Karpas-422 (cell line): Measurements from ENCODE around the gene BAHCC1. TPM values are rescaled to one million over a fixed set of nuclear protein-coding genes. Genes with fewer than 3 reads are reported as not detected.
A peak's percentile ranks its signal among the peaks of the same experiment; 100 is the strongest.

Experiments used
- DNase-seq: peaks from one replicate; pipeline ENCODE4 v3.0.0-alpha.2; 2015
- H2AFZ ChIP-seq: fragments of 200-600 bp; sonication (generic); 2 replicates; pipeline ENCODE4 v1.6.1; 2014; ENCODE audit warnings: antibody characterized with exemption, low read length, mixed read lengths
- H3K27ac ChIP-seq: fragments of 200-600 bp; sonication (generic); 2 replicates; pipeline ENCODE4 v1.5.1; 2014; ENCODE audit warnings: mild to moderate bottlenecking, low read length, moderate library complexity
- H3K27me3 ChIP-seq: fragments of 200-600 bp; sonication (generic); 2 replicates; pipeline ENCODE4 v1.6.1; 2014; ENCODE audit warnings: low read length, mixed read lengths
- H3K36me3 ChIP-seq: fragments of 200-600 bp; sonication (generic); 2 replicates; pipeline ENCODE4 v1.6.1; 2014; ENCODE audit warnings: low read length, mixed read lengths; ENCODE audit not compliant: insufficient read depth
- H3K4me1 ChIP-seq: fragments of 200-600 bp; sonication (generic); 2 replicates; pipeline ENCODE4 v1.6.1; 2014; ENCODE audit warnings: mild to moderate bottlenecking, low read length, mixed read lengths
- H3K4me2 ChIP-seq: fragments of 200-600 bp; sonication (generic); 2 replicates; pipeline ENCODE4 v1.6.1; 2014; ENCODE audit warnings: low read length, low read depth, mild to moderate bottlenecking; ENCODE audit not compliant: poor library complexity, severe bottlenecking
- H3K4me3 ChIP-seq: fragments of 200-600 bp; sonication (generic); 2 replicates; pipeline ENCODE4 v1.5.1; 2014; ENCODE audit warnings: mild to moderate bottlenecking, antibody characterized with exemption, low read length, mixed read lengths
- H3K79me2 ChIP-seq: fragments of 200-600 bp; sonication (generic); 2 replicates; pipeline ENCODE4 v1.6.1; 2014; ENCODE audit warnings: mild to moderate bottlenecking, low read length, mixed read lengths
- H3K9ac ChIP-seq: fragments of 200-600 bp; sonication (generic); 2 replicates; pipeline ENCODE4 v1.6.0; 2014; ENCODE audit warnings: low read length
- H3K9me2 ChIP-seq: fragments of 200-600 bp; sonication (generic), shearing (Covaris generic); replicated peaks from 2 replicates; pipeline ENCODE4 v1.6.0; 2014; ENCODE audit warnings: mild to moderate bottlenecking, low read length, moderate library complexity; ENCODE audit not compliant: insufficient read depth
- H3K9me3 ChIP-seq: fragments of 300-700, 200-600 bp; sonication (generic); 2 replicates; pipeline ENCODE4 v1.6.1; 2014; ENCODE audit warnings: low read length, mixed read lengths
- H4K20me1 ChIP-seq: fragments of 200-600 bp; sonication (generic); 2 replicates; pipeline ENCODE4 v1.6.1; 2014; ENCODE audit warnings: mild to moderate bottlenecking, antibody characterized with exemption, low read length, low read depth; ENCODE audit not compliant: insufficient read depth
- total RNA-seq: library from RNA; depleted of rRNA; stranded (reverse); fragments of >200 nt; shearing (Covaris generic); gene quantifications from 2 replicates; pipeline ENCODE4 v1.2.3, GENCODE V29; 2014; ENCODE audit warnings: low replicate concordance

Gene BAHCC1
- total RNA-seq, 1 experiment from 2014 or later: not detected

DNA sequence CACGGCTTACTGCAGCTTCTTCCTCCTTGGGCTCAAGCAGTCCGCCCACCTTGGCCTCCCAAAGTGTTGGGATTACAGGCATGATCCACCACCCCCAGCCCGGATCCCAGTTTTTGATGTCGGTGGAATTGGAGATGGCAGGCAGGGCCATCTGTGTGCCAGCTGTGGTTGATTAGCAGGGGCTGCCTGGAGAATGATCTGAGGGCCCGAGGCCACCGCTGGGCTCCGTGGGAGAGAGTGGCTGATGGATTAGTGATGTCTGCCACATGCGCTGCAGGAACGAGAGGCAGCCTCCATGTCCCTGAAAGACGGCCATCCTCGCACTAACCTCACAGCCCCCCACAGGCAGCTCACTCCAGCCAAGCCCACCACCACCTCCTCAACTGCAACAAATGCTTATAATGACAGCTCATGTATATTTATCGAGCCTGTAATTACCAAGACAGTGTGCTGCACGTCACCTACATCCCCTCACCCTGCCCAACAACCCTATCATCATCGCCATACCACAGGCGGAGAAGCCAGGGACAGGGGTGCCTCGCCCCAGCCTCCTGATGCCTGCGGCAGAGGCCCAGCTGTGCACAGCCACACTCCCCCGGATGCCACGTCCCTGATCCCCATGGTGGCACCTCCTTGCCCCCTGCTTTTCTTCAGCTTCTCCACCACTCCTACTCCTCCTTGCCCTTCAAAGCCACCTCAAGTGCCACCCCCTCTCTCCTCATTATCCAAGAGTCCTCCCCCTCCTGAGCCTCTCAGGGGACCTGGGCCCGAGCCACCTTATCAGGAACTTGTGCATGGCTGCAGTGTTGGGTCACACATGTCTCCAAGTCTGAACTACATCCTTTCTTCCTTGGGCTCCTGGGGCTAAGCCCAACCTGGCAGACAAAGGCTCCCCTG lies 84.2 kb downstream of the BAHCC1 start:
- Histone ChIP-seq H3K4me2 (no peak overlapping the region), H3K9ac (no peak overlapping the region), H3K27me3 (no peaks in the 10 kb centered on the region), H3K36me3 (no peaks in the 10 kb centered on the region), H3K4me3 (no peak overlapping the region), H3K9me2 (no peaks in the 10 kb centered on the region), H3K9me3 (no peaks in the 10 kb centered on the region), H4K20me1 (no peaks in the 10 kb centered on the region), H3K27ac (no peak overlapping the region), H3K79me2 (no peaks in the 10 kb centered on the region), H2AFZ (no peak overlapping the region), H3K4me1 (peaks cover 4% of the 10 kb centered on the region)
- no peak for DNase-seq

DNA sequence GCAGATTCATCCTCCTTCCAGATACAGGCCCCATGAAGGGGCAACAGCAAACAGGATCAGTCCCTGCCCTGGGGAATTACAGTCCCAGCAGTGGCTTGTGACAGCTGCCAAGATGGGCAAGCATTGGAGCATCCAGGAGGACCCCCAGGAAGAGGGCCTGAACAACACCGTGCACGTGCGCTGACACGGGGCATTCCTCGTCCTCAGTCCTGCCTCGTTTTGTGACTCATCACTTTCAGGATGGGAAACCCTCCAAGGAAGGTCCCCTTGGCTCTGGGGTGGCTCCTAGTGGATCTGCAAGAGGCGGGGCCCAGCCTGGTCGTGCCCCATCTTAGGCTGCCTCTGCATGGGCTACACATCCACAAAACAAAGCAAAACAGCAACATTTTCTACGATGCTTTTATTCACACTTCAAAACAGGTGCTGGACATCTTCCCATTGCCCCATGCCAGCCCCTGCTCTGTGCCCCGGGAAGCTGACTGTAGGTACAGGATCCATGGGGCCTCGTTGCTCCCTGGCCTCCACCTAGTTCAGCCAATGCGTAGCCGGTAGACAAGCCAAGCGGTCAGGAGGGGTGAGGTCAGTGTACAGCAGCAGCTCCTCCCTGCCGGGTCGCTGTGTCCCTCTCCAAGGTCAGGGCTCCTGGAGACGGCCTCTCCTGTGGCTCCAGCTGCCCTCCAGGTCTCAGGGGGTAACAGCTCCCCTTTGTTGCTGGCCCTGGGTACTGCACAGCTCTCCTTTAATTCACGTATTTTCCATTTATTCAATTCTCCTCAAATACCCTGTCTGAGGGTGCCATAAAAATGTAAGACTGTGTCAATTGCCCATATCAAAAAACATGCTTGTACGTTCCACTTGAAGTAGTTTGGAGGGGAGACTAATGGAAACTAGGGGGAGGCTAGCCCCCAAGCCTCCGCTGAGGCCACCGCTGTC lies 85.1 kb downstream of the BAHCC1 start:
- Histone ChIP-seq H3K27me3 (no peaks in the 10 kb centered on the region), H3K9me2 (no peaks in the 10 kb centered on the region), H3K4me3 (no peak overlapping the region), H2AFZ (no peak overlapping the region), H4K20me1 (no peaks in the 10 kb centered on the region), H3K4me1 (peaks cover 9% of the 10 kb centered on the region), H3K4me2 (no peak overlapping the region), H3K79me2 (no peaks in the 10 kb centered on the region), H3K9ac (no peak overlapping the region), H3K36me3 (no peaks in the 10 kb centered on the region), H3K27ac (no peak overlapping the region), H3K9me3 (no peaks in the 10 kb centered on the region)
- no peak for DNase-seq

DNA sequence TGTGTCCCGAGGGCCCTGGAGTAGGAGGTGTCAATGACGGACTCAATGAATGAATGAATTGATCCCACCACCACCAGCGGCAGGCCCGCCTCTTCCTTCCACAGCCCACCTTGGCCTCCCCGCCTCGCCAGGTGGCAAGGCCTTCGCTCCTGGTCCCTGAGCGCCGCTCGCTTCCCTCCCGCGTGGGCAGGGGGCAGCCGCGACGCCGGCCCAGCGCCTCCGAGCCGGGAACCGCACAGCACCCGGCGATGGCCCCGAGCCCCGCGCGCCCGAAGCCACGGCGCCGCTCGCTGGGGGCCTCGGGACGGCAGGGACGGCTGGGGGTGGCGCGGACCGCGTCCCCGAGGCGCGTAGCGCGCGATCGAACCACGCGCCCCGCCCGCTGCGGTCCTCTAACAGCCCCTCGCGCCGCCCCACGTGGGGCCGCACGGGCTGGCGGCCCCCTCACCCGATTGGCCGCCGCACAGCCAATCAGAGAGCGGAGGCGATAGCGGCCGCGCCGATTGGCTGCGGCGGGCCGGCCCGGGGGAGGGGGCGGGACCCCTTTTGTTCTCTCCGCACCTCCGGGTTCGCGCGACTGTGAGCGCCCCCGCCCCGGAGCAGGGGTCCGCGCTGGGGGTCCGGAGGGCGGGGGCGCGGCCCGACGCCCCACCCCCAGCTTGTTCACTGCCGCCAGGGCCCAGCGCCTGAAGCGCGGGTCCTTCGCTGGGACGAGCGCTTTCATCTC lies 86.0 kb downstream of the BAHCC1 start:
- no peaks in the 10 kb centered on the region for H3K9me3 ChIP-seq
- H2AFZ ChIP-seq: no peak overlapping the region
- no peak overlapping the region for H3K27ac ChIP-seq
- DNase-seq: no peak
- no peaks in the 10 kb centered on the region for H4K20me1 ChIP-seq
- no peak overlapping the region for H3K4me2 ChIP-seq
- H3K9ac ChIP-seq: no peak overlapping the region
- H3K9me2 ChIP-seq: no peaks in the 10 kb centered on the region
- H3K4me1 ChIP-seq: peaks cover 9% of the 10 kb centered on the region
- no peaks in the 10 kb centered on the region for H3K79me2 ChIP-seq
- no peaks in the 10 kb centered on the region for H3K36me3 ChIP-seq
- no peak overlapping the region for H3K4me3 ChIP-seq
- H3K27me3 ChIP-seq: no peaks in the 10 kb centered on the region

DNA sequence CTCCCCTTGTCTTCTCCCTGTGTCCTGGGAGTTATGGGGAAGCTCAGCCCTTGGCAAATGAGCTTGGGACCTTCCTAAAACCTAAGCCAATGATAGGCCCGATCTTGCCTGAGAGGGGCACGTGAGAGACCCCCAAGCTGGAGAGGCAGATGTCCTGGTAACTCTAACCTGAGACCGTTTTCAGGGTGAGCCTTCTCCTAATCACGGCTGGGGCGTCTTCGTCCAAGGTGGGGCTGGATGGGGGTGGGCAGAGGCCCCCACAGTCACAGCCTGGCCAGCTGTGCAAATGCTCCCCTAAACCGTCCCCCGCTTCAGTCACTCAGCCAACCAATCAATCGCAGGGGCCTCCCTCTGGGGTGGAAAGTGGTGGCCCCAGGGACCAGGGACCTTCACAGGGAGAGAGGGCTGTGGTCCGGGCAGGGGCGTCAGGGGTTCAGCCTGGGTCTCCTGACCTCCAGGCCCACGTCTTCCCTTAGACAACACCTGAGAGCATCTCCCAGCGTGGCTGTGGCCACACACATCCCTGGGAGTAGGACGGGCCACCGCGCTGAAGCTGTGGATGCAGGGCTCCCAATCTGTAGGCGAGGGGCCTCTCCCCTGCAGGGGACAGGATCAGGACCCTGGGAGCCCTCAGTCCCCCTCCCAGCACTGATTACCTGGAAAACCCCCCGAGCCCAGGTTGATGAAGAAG lies 86.7 kb downstream of the BAHCC1 start:
- H3K4me3 ChIP-seq: no peak overlapping the region

DNA sequence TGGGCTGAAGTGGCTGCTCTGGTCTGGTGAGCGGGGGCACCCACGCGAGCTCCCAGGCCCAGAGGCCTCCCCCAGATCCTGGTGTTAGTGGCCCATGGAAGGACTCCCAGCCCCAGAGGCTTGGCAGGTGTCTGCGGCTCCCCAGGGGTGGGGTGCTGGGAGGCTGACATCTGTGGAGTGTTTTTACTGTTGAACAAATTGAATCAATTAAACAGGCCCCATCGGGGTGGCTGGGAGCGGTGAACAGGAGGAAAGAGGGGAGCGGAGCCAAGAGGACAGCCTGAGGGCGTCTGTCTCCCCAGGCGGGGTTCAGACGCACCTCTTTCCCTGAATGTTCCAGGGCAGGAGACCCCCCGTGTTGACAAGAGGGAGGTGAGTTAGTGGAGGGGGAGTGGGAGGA lies 87.4 kb downstream of the BAHCC1 start:
- H3K4me3 ChIP-seq: no peak overlapping the region
- no peak overlapping the region for H3K9ac ChIP-seq
- no peak overlapping the region for H2AFZ ChIP-seq

More for the DNA sequence above, 86.7 kb downstream of the BAHCC1 start:
- Histone ChIP-seq H3K79me2 (no peaks in the 10 kb centered on the region), H4K20me1 (no peaks in the 10 kb centered on the region), H3K9me2 (no peaks in the 10 kb centered on the region), H3K4me2 (no peak overlapping the region), H3K9me3 (no peaks in the 10 kb centered on the region), H3K4me1 (peaks cover 9% of the 10 kb centered on the region), H3K27ac (no peak overlapping the region), H3K9ac (no peak overlapping the region), H3K27me3 (no peaks in the 10 kb centered on the region), H3K36me3 (no peaks in the 10 kb centered on the region), H2AFZ (no peak overlapping the region)
- DNase-seq: no peak

DNA sequence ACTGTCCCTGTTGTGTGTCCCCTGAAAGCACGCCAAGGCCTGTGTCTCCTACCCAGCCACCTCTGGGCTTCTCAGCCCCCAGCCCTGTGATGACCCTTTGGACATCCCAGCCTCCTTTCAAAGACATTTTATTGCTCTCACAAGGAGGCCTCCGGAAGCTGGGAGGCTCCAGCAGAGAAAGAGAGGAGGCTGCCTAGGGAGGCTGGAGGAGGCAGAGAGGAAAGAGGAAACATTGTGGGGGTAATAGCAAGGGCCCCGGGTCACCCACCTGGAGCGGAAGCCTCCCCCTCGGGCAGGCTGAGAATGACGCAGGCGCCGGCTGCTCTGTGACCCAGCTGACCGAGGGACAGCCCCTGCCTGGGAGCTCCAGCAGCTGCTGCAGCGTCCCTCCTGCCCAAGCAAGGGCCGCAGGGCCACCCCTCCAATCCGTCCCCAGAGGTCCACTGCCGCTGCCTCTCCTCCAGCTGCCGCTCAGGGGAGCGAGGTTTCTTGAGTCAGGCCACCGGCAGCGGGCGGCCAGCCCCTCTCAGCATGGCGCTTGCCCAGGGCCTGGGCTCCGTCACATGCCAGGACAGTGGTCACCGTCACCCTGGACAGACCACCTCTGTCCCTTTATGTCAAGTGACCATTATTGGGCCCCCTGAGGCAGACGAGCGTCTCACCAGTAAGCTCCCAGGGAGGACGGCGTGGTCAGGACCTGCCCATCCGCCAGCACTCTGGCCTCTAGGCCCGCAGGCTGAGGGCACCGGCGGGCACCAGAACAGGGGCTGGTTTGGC lies 88.0 kb downstream of the BAHCC1 start:
- no peak overlapping the region for H3K27ac ChIP-seq
- no peaks in the 10 kb centered on the region for H3K36me3 ChIP-seq
- no peak overlapping the region for H2AFZ ChIP-seq
- H3K9ac ChIP-seq: no peak overlapping the region
- no peaks in the 10 kb centered on the region for H3K9me2 ChIP-seq
- no peaks in the 10 kb centered on the region for H3K9me3 ChIP-seq
- H3K79me2 ChIP-seq: no peaks in the 10 kb centered on the region
- DNase-seq: no peak
- no peak overlapping the region for H3K4me2 ChIP-seq
- H3K4me3 ChIP-seq: no peak overlapping the region
- H3K4me1 ChIP-seq: peaks cover 9% of the 10 kb centered on the region
- H4K20me1 ChIP-seq: no peaks in the 10 kb centered on the region
- H3K27me3 ChIP-seq: no peaks in the 10 kb centered on the region

More for the DNA sequence above, 87.4 kb downstream of the BAHCC1 start:
- Histone ChIP-seq H3K27ac (no peak overlapping the region), H3K4me2 (no peak overlapping the region), H4K20me1 (no peaks in the 10 kb centered on the region), H3K9me2 (no peaks in the 10 kb centered on the region), H3K36me3 (no peaks in the 10 kb centered on the region), H3K27me3 (no peaks in the 10 kb centered on the region), H3K79me2 (no peaks in the 10 kb centered on the region), H3K9me3 (no peaks in the 10 kb centered on the region), H3K4me1 (peaks cover 9% of the 10 kb centered on the region)
- DNase-seq: no peak

DNA sequence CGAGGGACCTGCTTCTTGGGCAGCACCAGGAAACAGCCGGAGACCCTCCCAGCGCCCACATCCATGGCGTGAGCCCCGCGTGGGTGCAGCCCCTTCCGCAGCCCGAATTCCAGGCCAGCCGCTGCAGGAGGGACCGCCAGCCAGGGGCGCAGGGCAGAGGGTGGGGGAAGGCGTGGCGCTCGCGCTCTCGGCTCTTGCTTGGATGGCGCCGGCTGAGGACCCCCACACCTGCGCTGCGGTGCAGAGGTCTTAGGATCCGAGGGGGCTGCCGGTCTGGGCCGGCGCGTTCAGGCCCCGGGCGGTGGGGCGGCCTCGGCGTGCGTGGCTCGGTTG lies 88.6 kb downstream of the BAHCC1 start:
- Histone ChIP-seq H3K4me2 (peak overlapping the region; percentile 69), H3K4me3 (no peak overlapping the region), H3K36me3 (no peaks in the 10 kb centered on the region), H3K4me1 (peaks cover 9% of the 10 kb centered on the region), H3K27me3 (no peaks in the 10 kb centered on the region), H3K9me3 (no peaks in the 10 kb centered on the region), H3K79me2 (no peaks in the 10 kb centered on the region), H2AFZ (no peak overlapping the region), H3K9ac (no peak overlapping the region), H3K27ac (no peak overlapping the region), H4K20me1 (no peaks in the 10 kb centered on the region), H3K9me2 (no peaks in the 10 kb centered on the region)
- no peak for DNase-seq
